Transverse colon (tissue), 3 donors: ENCODE results near the gene WSCD2.

Experiments used
- EP300 ChIP-seq: sonication (generic); formaldehyde crosslinking; IDR thresholded peaks from one replicate; pipeline ENCODE4 v1.6.1; 2017; ENCODE audit warnings: antibody characterized with exemption, low read depth
- POLR2A ChIP-seq: fragments of 450-650 bp; IDR thresholded peaks from one replicate; pipeline ENCODE4 v1.6.1; 2016; ENCODE audit warnings: antibody characterized with exemption, mild to moderate bottlenecking, moderate library complexity
- TF ChIP-seq, protein P1 (sequence below), 5 experiments: fragments of 200-600 bp in 3 of 5; fragments of 450-650 bp in 2 of 5; sonication (generic) in 3 of 5; IDR thresholded peaks; 1 replicate in 2 of 5; 2 replicates in 3 of 5; pipeline ENCODE4 v1.5.1; 2016 to 2017; ENCODE audit warnings: antibody characterized with exemption in 5 of 5, inconsistent platforms in 3 of 5, mild to moderate bottlenecking in 2 of 5, moderate library complexity in 1 of 5

DNA sequence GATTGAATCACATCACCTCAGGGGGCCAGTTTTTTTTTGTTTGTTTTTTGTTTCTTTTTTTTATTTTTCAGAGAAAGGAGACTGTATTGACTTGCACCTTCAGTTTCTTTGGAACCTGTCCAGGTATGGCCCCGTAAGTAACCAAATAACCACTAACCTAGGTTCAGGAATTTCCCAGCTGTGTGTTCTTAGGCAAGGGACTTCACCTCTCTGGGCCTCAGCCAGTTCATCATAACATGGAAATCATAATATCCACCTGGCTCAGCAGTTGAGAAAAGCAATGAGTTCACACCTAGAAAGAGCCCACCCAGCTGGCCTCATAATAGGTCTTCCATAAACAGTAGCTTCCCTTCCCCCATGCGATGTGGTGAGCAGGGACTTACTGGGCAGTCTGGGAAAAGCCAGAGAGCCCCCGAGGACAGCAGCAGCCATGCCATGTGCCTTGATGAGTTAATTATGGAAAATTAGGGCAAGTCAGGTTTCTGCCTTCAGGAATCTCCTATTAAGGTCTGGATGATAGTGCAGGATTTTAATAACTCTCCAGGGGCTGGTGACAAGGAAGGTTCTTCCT is 27.4 kb upstream of the WSCD2 start:
- TF ChIP-seq, protein P1, sequence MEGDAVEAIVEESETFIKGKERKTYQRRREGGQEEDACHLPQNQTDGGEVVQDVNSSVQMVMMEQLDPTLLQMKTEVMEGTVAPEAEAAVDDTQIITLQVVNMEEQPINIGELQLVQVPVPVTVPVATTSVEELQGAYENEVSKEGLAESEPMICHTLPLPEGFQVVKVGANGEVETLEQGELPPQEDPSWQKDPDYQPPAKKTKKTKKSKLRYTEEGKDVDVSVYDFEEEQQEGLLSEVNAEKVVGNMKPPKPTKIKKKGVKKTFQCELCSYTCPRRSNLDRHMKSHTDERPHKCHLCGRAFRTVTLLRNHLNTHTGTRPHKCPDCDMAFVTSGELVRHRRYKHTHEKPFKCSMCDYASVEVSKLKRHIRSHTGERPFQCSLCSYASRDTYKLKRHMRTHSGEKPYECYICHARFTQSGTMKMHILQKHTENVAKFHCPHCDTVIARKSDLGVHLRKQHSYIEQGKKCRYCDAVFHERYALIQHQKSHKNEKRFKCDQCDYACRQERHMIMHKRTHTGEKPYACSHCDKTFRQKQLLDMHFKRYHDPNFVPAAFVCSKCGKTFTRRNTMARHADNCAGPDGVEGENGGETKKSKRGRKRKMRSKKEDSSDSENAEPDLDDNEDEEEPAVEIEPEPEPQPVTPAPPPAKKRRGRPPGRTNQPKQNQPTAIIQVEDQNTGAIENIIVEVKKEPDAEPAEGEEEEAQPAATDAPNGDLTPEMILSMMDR (IDR thresholded peaks at IDR 0.05), result no peak
- TF ChIP-seq POLR2A (no peak), EP300 (no peak)
